ENCODE measurements around the gene FRMD5.

Gene FRMD5

DNA sequence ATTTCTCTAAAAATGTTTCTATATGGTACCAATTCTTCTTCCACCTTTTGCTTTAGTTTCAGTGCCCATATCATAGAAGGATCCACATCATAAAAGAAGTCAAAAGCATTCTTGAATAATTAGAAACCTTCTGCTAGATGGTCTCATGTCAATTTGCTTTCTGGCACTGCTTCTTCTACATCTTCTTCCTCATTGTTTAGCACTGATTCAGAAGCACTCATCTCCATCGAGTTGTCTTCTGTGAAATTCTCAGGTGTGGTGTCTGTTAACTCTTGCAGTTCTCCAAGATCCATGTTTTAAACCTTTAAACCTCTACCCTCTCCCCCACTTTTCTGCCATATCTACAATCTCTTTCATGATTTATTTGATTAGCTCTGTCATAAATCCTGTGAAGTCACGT is 213.5 kb downstream of the FRMD5 start:
- Histone ChIP-seq H2AFZ (ENCODE audit: low read length) (no peak overlapping the region), H3K4me2 (ENCODE audit: low read depth, low read length) (no peak overlapping the region), H3K4me3 (ENCODE audit: low read length) (no peak overlapping the region), H3F3A (ENCODE audit: insufficient read depth, low read length) (peaks cover 3% of the 10 kb centered on the region), H3K9ac (ENCODE audit: low read length) (no peak overlapping the region), H3K4me1 (ENCODE audit: low read length) (peaks cover 6% of the 10 kb centered on the region), H3K9me2 (replicated peaks; ENCODE audit: insufficient read depth, low read length) (no peaks in the 10 kb centered on the region), H4K20me1 (ENCODE audit: insufficient read depth, low read length) (no peaks in the 10 kb centered on the region), H3K27me3 (replicated peaks; ENCODE audit: insufficient read depth, low read length) (no peaks in the 10 kb centered on the region), H3K36me3 (replicated peaks; ENCODE audit: insufficient read depth, low read length) (no peaks in the 10 kb centered on the region), H3K27ac (ENCODE audit: low read length) (no peak overlapping the region), H3K79me2 (ENCODE audit: low read length) (no peaks in the 10 kb centered on the region), H3K9me3 (replicated peaks; ENCODE audit: insufficient read depth, low read length) (no peaks in the 10 kb centered on the region)
- TF ChIP-seq EZH2phosphoT487 (IDR thresholded peaks at IDR 0.05; ENCODE audit: low read length) (no peak), EZH2 (optimal IDR thresholded peaks at IDR 0.05; ENCODE audit: low read depth, low read length) (no peak)
- TF ChIP-seq, protein P1, sequence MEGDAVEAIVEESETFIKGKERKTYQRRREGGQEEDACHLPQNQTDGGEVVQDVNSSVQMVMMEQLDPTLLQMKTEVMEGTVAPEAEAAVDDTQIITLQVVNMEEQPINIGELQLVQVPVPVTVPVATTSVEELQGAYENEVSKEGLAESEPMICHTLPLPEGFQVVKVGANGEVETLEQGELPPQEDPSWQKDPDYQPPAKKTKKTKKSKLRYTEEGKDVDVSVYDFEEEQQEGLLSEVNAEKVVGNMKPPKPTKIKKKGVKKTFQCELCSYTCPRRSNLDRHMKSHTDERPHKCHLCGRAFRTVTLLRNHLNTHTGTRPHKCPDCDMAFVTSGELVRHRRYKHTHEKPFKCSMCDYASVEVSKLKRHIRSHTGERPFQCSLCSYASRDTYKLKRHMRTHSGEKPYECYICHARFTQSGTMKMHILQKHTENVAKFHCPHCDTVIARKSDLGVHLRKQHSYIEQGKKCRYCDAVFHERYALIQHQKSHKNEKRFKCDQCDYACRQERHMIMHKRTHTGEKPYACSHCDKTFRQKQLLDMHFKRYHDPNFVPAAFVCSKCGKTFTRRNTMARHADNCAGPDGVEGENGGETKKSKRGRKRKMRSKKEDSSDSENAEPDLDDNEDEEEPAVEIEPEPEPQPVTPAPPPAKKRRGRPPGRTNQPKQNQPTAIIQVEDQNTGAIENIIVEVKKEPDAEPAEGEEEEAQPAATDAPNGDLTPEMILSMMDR (IDR thresholded peaks at IDR 0.05; ENCODE audit: low read length): no peak
- DNase-seq: no peak

DNA sequence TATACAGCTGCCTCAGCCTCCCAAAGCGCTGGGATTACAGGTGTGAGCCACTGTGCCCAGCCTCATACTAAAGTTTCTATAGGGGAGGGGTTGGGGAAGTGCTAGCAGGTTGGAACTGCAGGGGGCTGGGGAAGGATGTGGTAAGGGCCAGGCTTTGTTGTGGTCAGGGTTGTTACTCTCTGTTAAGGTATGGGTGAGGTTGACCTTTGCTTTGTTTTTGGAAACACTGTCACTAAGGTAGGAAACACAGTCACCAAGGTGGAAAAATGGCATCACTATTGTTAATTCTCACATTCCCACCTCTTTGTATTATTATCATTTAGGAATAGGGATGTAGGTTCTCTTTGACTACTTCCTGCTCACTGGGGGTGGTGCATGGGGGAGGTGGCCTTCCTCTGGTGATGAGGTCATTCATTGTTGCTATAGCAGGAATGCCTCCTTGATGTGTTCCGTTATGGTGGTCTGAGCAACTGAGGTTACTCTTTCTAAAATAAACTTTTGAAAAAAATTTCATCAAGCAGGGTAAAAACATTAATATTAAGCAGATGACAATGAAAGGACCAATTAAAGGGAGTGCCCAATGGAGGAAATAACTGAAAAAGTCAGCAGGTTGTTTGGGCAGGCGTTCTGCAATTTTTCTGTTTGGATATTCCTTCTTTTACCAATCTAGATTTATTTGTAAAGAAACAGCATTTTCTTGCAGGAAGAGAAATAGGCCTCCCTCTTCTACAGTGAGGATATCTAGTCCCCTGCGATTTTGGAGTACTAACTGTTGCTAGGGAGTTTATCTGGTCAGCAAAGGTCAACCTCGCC is 217.8 kb downstream of the FRMD5 start:
- Histone ChIP-seq H4K20me1 (ENCODE audit: insufficient read depth, low read length) (no peaks in the 10 kb centered on the region), H3K9ac (ENCODE audit: low read length) (no peak overlapping the region), H3K4me3 (ENCODE audit: low read length) (no peak overlapping the region), H3K79me2 (ENCODE audit: low read length) (no peaks in the 10 kb centered on the region), H3K4me1 (ENCODE audit: low read length) (peaks cover 6% of the 10 kb centered on the region), H3F3A (ENCODE audit: insufficient read depth, low read length) (peaks cover 3% of the 10 kb centered on the region), H3K36me3 (replicated peaks; ENCODE audit: insufficient read depth, low read length) (no peaks in the 10 kb centered on the region), H3K4me2 (ENCODE audit: low read depth, low read length) (no peak overlapping the region), H3K9me2 (replicated peaks; ENCODE audit: insufficient read depth, low read length) (no peaks in the 10 kb centered on the region), H2AFZ (ENCODE audit: low read length) (no peak overlapping the region), H3K27me3 (replicated peaks; ENCODE audit: insufficient read depth, low read length) (no peaks in the 10 kb centered on the region), H3K9me3 (replicated peaks; ENCODE audit: insufficient read depth, low read length) (no peaks in the 10 kb centered on the region), H3K27ac (ENCODE audit: low read length) (peak overlapping the region; percentile 47; the same call in 1 of the 2 replicates)
- DNase-seq: peak; percentile 89
- TF ChIP-seq EZH2phosphoT487 (IDR thresholded peaks at IDR 0.05; ENCODE audit: low read length) (no peak), EZH2 (optimal IDR thresholded peaks at IDR 0.05; ENCODE audit: low read depth, low read length) (no peak)
- TF ChIP-seq, protein P1 (IDR thresholded peaks at IDR 0.05; ENCODE audit: low read length): no peak

DNA sequence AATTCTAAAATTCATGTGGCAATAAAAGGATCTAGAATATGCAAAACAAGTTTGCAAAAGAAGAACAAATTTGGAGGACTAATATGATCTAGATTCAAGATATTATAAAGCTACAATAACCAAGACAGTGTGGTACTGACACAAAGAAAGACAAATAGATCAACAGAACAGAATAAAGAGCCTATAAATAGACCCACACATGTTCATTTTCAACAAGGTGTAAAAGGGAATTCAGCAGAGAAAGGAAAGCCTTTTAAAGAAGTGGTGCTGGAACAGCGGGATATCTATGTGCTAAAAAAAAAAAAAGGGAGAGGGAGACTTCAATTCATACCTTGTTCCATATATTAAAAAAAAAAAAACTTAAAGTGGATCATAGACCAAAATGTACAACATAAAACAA is 219.3 kb downstream of the FRMD5 start:
- Histone ChIP-seq H3K4me3 (ENCODE audit: low read length) (no peak overlapping the region), H3K9me3 (replicated peaks; ENCODE audit: insufficient read depth, low read length) (no peaks in the 10 kb centered on the region), H3F3A (ENCODE audit: insufficient read depth, low read length) (peaks cover 3% of the 10 kb centered on the region), H3K27ac (ENCODE audit: low read length) (no peak overlapping the region), H3K36me3 (replicated peaks; ENCODE audit: insufficient read depth, low read length) (no peaks in the 10 kb centered on the region), H3K79me2 (ENCODE audit: low read length) (no peaks in the 10 kb centered on the region), H4K20me1 (ENCODE audit: insufficient read depth, low read length) (no peaks in the 10 kb centered on the region), H3K27me3 (replicated peaks; ENCODE audit: insufficient read depth, low read length) (no peaks in the 10 kb centered on the region), H3K4me2 (ENCODE audit: low read depth, low read length) (no peak overlapping the region), H3K9me2 (replicated peaks; ENCODE audit: insufficient read depth, low read length) (no peaks in the 10 kb centered on the region), H3K9ac (ENCODE audit: low read length) (no peak overlapping the region), H2AFZ (ENCODE audit: low read length) (no peak overlapping the region), H3K4me1 (ENCODE audit: low read length) (peaks cover 6% of the 10 kb centered on the region)
- no peak for DNase-seq
- TF ChIP-seq, protein P1 (IDR thresholded peaks at IDR 0.05; ENCODE audit: low read length): no peak
- no peak for TF ChIP-seq EZH2phosphoT487 (IDR thresholded peaks at IDR 0.05; ENCODE audit: low read length)
- no peak for TF ChIP-seq EZH2 (optimal IDR thresholded peaks at IDR 0.05; ENCODE audit: low read depth, low read length)

Measured in MM.1S (cell line).